PFSK-1 (cell line): ENCODE data around the gene SLC9A9.

Experiments
- FOXP2 ChIP-seq: optimal IDR thresholded peaks from 2 replicates; pipeline ENCODE3; 2011; ENCODE audit warnings: borderline replicate concordance, control low read depth, inconsistent platforms; ENCODE audit not compliant: insufficient read depth; ENCODE audit errors: extremely low read length, extremely low read depth
- POLR2AphosphoS5 ChIP-seq: IDR thresholded peaks from 2 replicates; pipeline ENCODE4 v1.6.1; 2012; ENCODE audit warnings: low read depth, mild to moderate bottlenecking, control low read depth, low read length, moderate library complexity
- REST ChIP-seq, 2 experiments: IDR thresholded peaks; 2 replicates each; pipeline versions ENCODE4 v1.6.1 to v1.8.0; 2011 to 2012; ENCODE audit warnings: low read depth in 2 of 2, low read length in 2 of 2, control low read depth in 1 of 2, inconsistent platforms in 1 of 2, mild to moderate bottlenecking in 1 of 2, moderate library complexity in 1 of 2; ENCODE audit not compliant: insufficient read depth in 1 of 2
- SIN3A ChIP-seq: IDR thresholded peaks from 2 replicates; pipeline ENCODE4 v1.6.1; 2012; ENCODE audit warnings: mild to moderate bottlenecking, low read length, moderate library complexity, borderline replicate concordance; ENCODE audit not compliant: insufficient read depth
- TAF1 ChIP-seq: IDR thresholded peaks from 2 replicates; pipeline ENCODE4 v1.6.1; 2012; ENCODE audit warnings: low read length, control low read depth, borderline replicate concordance; ENCODE audit not compliant: insufficient read depth

The SLC9A9 gene

GRCh38 chr3:143699424-143699823, 148.8 kb downstream of the SLC9A9 start:
- no peak for TF ChIP-seq TAF1
- TF ChIP-seq FOXP2, result no peak
- TF ChIP-seq SIN3A, result no peak
- no peak for TF ChIP-seq REST (IDR thresholded peaks at IDR 0.05; ENCODE audit: insufficient read depth in 1 of 2, low read depth in 2 of 2, low read length in 2 of 2)
- TF ChIP-seq POLR2AphosphoS5, result no peak

DNA sequence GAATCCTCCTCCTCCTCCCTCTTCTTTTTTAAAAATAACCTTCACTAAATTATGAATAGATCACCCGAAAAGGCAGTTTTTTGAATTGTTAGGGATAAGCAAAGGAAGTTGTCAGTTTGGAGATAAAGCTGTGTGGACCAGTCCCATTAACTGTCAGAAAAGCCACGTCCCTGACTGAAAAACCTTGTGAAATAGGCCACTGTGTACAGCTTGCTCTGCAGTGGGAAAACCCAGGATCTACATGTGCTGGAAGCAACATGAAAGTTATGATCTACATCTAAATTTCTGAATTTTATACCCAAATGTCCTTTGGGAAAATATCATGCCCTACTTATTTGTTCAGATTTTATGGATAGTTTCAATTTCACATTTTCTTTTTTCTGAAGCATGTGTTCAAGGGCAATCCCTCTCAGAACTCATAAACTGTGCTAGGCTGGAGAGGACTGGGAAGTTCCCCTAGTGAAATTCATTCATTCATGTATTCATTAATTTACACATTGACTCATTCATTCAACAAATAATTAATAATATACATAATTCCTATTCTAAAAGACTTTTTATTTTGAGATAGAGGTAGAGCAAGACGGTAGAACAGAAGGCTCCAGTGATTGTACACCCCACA, 149.5 kb downstream of the SLC9A9 start:
- no peak for TF ChIP-seq SIN3A

- no peak for TF ChIP-seq POLR2AphosphoS5
- no peak for TF ChIP-seq SIN3A
- TF ChIP-seq TAF1, result no peak
- no peak for TF ChIP-seq FOXP2
- no peak for TF ChIP-seq REST (IDR thresholded peaks at IDR 0.05; ENCODE audit: insufficient read depth in 1 of 2, low read depth in 2 of 2, low read length in 2 of 2)
Observed at GRCh38 chr3:143697975-143698374, 150.3 kb downstream of the SLC9A9 start.

- no peak for TF ChIP-seq FOXP2
- no peak for TF ChIP-seq REST (IDR thresholded peaks at IDR 0.05; ENCODE audit: insufficient read depth in 1 of 2, low read depth in 2 of 2, low read length in 2 of 2)
- TF ChIP-seq POLR2AphosphoS5, result no peak
- TF ChIP-seq SIN3A, result no peak
- TF ChIP-seq TAF1, result no peak
Observed at GRCh38 chr3:143693506-143693905, 154.8 kb downstream of the SLC9A9 start.

GRCh38 chr3:143686638-143687197, 161.6 kb downstream of the SLC9A9 start:
- TF ChIP-seq POLR2AphosphoS5, result no peak
- no peak for TF ChIP-seq TAF1
- peak in 1 of 2 experiments; percentile 77; a peak in 2 of 4 replicates for TF ChIP-seq REST (IDR thresholded peaks at IDR 0.05; ENCODE audit: insufficient read depth in 1 of 2, low read depth in 2 of 2, low read length in 2 of 2)
- no peak for TF ChIP-seq FOXP2
- TF ChIP-seq SIN3A, result no peak
